GM23338 (cell line): ENCODE data around the gene ITIH3. TPM values are rescaled to one million over a fixed set of nuclear protein-coding genes. Genes with fewer than 3 reads are reported as not detected.

Experiments used
- ATAC-seq: fragments of 200-7000 bp; cut with Tn5 transposase; 3 replicates; pipeline ENCODE4 v1.9.1; 2020
- DNase-seq: peaks from one replicate; pipeline ENCODE4 v3.0.0-alpha.2; 2015; ENCODE audit warnings: low spot score
- H2AFZ ChIP-seq: fragments of 200-600 bp; sonication (generic); 2 replicates; pipeline ENCODE4 v1.8.0; 2016; ENCODE audit warnings: antibody characterized with exemption, mild to moderate bottlenecking, moderate library complexity
- H3F3A ChIP-seq: fragments of 200-600 bp; sonication (generic); replicated peaks from 2 replicates; pipeline ENCODE4 v1.8.0; 2017; ENCODE audit warnings: antibody characterized with exemption, mixed run types, low read depth
- H3K27ac ChIP-seq: fragments of 200-600 bp; sonication (generic); 2 replicates; pipeline ENCODE4 v1.6.1; 2016; ENCODE audit warnings: low read depth
- H3K27me3 ChIP-seq: fragments of 200-600 bp; sonication (generic); 2 replicates; pipeline ENCODE4 v1.8.0; 2016; ENCODE audit warnings: mild to moderate bottlenecking, mixed run types, moderate library complexity; ENCODE audit not compliant: insufficient read depth
- H3K36me3 ChIP-seq: fragments of 200-600 bp; sonication (generic); 2 replicates; pipeline ENCODE4 v1.8.0; 2016; ENCODE audit warnings: mild to moderate bottlenecking; ENCODE audit not compliant: insufficient read depth
- H3K4me1 ChIP-seq: fragments of 200-600 bp; sonication (generic); 2 replicates; pipeline ENCODE4 v1.8.0; 2016; ENCODE audit warnings: mild to moderate bottlenecking, moderate library complexity; ENCODE audit not compliant: insufficient read depth
- H3K4me2 ChIP-seq: fragments of 200-600 bp; sonication (generic); 2 replicates; pipeline ENCODE4 v1.7.1; 2017; ENCODE audit warnings: mixed run types
- H3K4me3 ChIP-seq: fragments of 200-600 bp; sonication (generic); 2 replicates; pipeline ENCODE4 v1.6.1; 2016; ENCODE audit warnings: mixed run types
- H3K79me2 ChIP-seq: fragments of 200-600 bp; sonication (generic); replicated peaks from 2 replicates; pipeline ENCODE4 v1.8.0; 2017; ENCODE audit warnings: mild to moderate bottlenecking; ENCODE audit not compliant: insufficient read depth
- H3K9me2 ChIP-seq: fragments of 200-600 bp; sonication (generic); 2 replicates; pipeline ENCODE4 v1.8.0; 2017; ENCODE audit not compliant: insufficient read depth
- H4K20me1 ChIP-seq: fragments of 200-600 bp; sonication (generic); replicated peaks from 2 replicates; pipeline ENCODE4 v1.8.0; 2017; ENCODE audit warnings: mild to moderate bottlenecking; ENCODE audit not compliant: insufficient read depth
- H3K27ac Mint-ChIP-seq: 2 replicates; pipeline ENCODE4 v1.8.0; 2020; ENCODE audit warnings: inconsistent platforms, mild to moderate bottlenecking, moderate library complexity, mixed read lengths
- H3K27me3 Mint-ChIP-seq: 3 replicates; pipeline ENCODE4 v1.8.0; 2022; ENCODE audit warnings: low read depth, mild to moderate bottlenecking, moderate library complexity, mixed read lengths, inconsistent platforms; ENCODE audit not compliant: insufficient read depth, poor library complexity
- H3K36me3 Mint-ChIP-seq: 3 replicates; pipeline ENCODE4 v1.8.0; 2021; ENCODE audit warnings: low read depth, mild to moderate bottlenecking, inconsistent platforms, moderate library complexity, mixed read lengths
- H3K4me1 Mint-ChIP-seq: 3 replicates; pipeline ENCODE4 v1.8.0; 2020; ENCODE audit warnings: mild to moderate bottlenecking, inconsistent platforms, mixed read lengths
- H3K4me3 Mint-ChIP-seq: 3 replicates; pipeline ENCODE4 v1.8.0; 2021; ENCODE audit warnings: moderate library complexity, mild to moderate bottlenecking, inconsistent platforms, mixed read lengths
- H3K9me3 Mint-ChIP-seq: 3 replicates; pipeline ENCODE4 v1.8.0; 2020; ENCODE audit warnings: moderate library complexity, mild to moderate bottlenecking, inconsistent platforms, mixed read lengths
- EZH2phosphoT487 ChIP-seq: fragments of 200-600 bp; sonication (generic); IDR thresholded peaks from one replicate; pipeline ENCODE4 v1.8.1; 2018; ENCODE audit warnings: antibody characterized with exemption; ENCODE audit not compliant: unreplicated experiment
- JUNB ChIP-seq: IDR thresholded peaks from one replicate; pipeline ENCODE4 v1.6.1; 2016; ENCODE audit warnings: antibody characterized with exemption; ENCODE audit not compliant: unreplicated experiment
- NANOG ChIP-seq: IDR thresholded peaks from 2 replicates; pipeline ENCODE4 v1.6.1; 2016; ENCODE audit warnings: antibody characterized with exemption, borderline replicate concordance
- POLR2AphosphoS5 ChIP-seq: IDR thresholded peaks from 2 replicates; pipeline ENCODE4 v1.6.1; 2016; ENCODE audit warnings: antibody characterized with exemption, low read depth
- STAT1 ChIP-seq: IDR thresholded peaks from one replicate; pipeline ENCODE4 v1.6.1; 2016; ENCODE audit warnings: antibody characterized with exemption; ENCODE audit not compliant: unreplicated experiment
- ZNF114 ChIP-seq: fragments of 250-450 bp; sonication (Bioruptor Pico); IDR thresholded peaks from 2 replicates; pipeline ENCODE4 v1.5.0; 2020; ENCODE audit warnings: mild to moderate bottlenecking, moderate library complexity
- ZNF331 ChIP-seq: fragments of 250-450 bp; sonication (Bioruptor Pico); IDR thresholded peaks from 2 replicates; pipeline ENCODE4 v1.5.0; 2020; ENCODE audit warnings: low read depth, mild to moderate bottlenecking, moderate library complexity
- polyA plus RNA-seq: library from polyadenylated mRNA; unstranded; fragments of >200 nt; fragmentation: Nextera tagmentation; extraction: Ambion mirVana; gene quantifications from 2 replicates; pipeline ENCODE4 v1.2.1, GENCODE V29; 2016
- total RNA-seq: library from RNA; depleted of rRNA; stranded (reverse); fragments of >200 nt; shearing (Covaris generic); gene quantifications from 2 replicates; pipeline ENCODE4 v1.2.3, GENCODE V29; 2014
- TF ChIP-seq, protein P1 (sequence below): fragments of 250-450 bp; sonication (Bioruptor Pico); IDR thresholded peaks from 2 replicates; pipeline ENCODE4 v1.5.0; 2020; ENCODE audit warnings: mild to moderate bottlenecking, moderate library complexity
- TF ChIP-seq, protein P2 (sequence below), 2 experiments: fragments of 200-600 bp in 1 of 2; sonication (generic) in 1 of 2; conservative IDR thresholded peaks; 2 replicates each; pipeline versions ENCODE4 v1.5.1 to v1.6.1; 2016 to 2017; ENCODE audit warnings: antibody characterized with exemption in 2 of 2, low read depth in 2 of 2, mild to moderate bottlenecking in 2 of 2, moderate library complexity in 1 of 2
- TF ChIP-seq, protein P3 (sequence below): IDR thresholded peaks from one replicate; pipeline ENCODE4 v1.6.1; 2018; ENCODE audit warnings: antibody characterized with exemption; ENCODE audit not compliant: unreplicated experiment

Gene ITIH3
- total and polyA plus RNA-seq, 2 experiments from 2014 or later = not detected

DNA sequence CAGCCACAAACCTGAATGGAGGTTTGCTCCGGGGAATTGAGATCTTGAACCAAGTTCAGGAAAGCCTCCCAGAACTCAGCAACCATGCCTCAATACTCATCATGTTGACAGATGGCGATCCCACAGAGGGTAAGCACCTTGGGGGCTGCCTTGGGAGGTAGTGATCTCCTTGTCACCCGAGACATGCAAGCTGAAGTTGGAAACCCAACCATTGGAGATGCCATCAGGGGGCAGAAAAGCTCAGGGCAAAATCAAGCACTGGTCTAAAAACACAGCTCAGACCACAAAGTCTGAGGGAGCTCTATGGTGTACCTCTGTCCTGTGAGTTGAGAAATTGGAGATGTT lies 11.4 kb upstream of the ITIH3 start:
- Histone ChIP-seq H3K36me3 (no peaks in the 10 kb centered on the region), H3K79me2 (no peaks in the 10 kb centered on the region), H2AFZ (no peak overlapping the region), H3K9me2 (peaks cover 6% of the 10 kb centered on the region; the same call in 1 of the 2 replicates), H3K27ac (no peak overlapping the region), H3K4me3 (no peak overlapping the region), H3K4me1 (no peaks in the 10 kb centered on the region), H3K27me3 (no peaks in the 10 kb centered on the region), H3K4me2 (no peak overlapping the region), H4K20me1 (no peaks in the 10 kb centered on the region), H3F3A (no peaks in the 10 kb centered on the region)
- peaks cover 2% of the 10 kb centered on the region; the same call in 1 of the 3 replicates for H3K9me3 Mint-ChIP-seq
- DNase-seq (no peak), ATAC-seq (no peak)
- H3K27ac Mint-ChIP-seq = no peak overlapping the region
- TF ChIP-seq ZNF331 (CRISPR knock-in tag) (no peak), POLR2AphosphoS5 (no peak), JUNB (no peak), NANOG (no peak), EZH2phosphoT487 (no peak)
- no peaks in the 10 kb centered on the region; the same call in 2 of the 3 replicates for H3K36me3 Mint-ChIP-seq
- H3K4me3 Mint-ChIP-seq = no peak overlapping the region
- H3K27me3 Mint-ChIP-seq = peaks cover 18% of the 10 kb centered on the region
- H3K4me1 Mint-ChIP-seq = peaks cover 12% of the 10 kb centered on the region

DNA sequence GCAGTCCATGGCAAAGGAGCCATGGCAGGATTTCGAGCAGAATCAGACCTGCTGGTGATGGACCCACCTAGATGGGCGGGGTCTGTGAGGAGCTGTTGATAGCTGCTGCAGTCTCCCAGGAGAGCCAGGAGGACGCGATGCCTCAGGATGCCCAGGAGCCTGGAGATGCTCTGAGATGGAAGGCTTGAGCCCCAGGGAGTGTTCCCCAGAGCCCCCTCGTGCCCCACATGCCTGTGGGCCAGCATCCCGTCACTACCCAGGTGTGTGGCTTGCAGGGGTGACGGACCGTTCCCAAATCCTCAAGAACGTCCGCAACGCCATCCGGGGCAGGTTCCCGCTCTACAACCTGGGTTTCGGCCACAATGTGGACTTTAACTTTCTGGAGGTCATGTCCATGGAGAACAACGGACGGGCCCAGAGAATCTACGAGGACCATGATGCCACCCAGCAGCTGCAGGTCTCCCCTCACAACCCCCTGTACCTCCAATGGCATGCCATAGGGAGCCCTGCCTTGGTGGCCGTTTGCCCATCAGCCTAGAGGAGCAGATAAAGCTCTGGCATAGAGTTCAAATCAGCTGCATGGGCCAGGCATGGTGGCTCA lies 10.5 kb upstream of the ITIH3 start:
- H2AFZ ChIP-seq = no peak overlapping the region
- ATAC-seq (no peak), DNase-seq (no peak)
- no peak overlapping the region for H3K27ac ChIP-seq
- H3K4me2 ChIP-seq = no peak overlapping the region
- peaks cover 2% of the 10 kb centered on the region; the same call in 1 of the 3 replicates for H3K9me3 Mint-ChIP-seq
- H4K20me1 ChIP-seq = no peaks in the 10 kb centered on the region
- H3K36me3 ChIP-seq = no peaks in the 10 kb centered on the region
- H3K9me2 ChIP-seq = peaks cover 6% of the 10 kb centered on the region; the same call in 1 of the 2 replicates
- no peak overlapping the region for H3K27ac Mint-ChIP-seq
- no peaks in the 10 kb centered on the region for H3F3A ChIP-seq
- H3K4me3 Mint-ChIP-seq = no peak overlapping the region
- H3K79me2 ChIP-seq = no peaks in the 10 kb centered on the region
- H3K4me1 ChIP-seq = no peaks in the 10 kb centered on the region
- H3K27me3 ChIP-seq = no peaks in the 10 kb centered on the region
- no peaks in the 10 kb centered on the region; the same call in 2 of the 3 replicates for H3K36me3 Mint-ChIP-seq
- H3K27me3 Mint-ChIP-seq = peaks cover 19% of the 10 kb centered on the region
- H3K4me3 ChIP-seq = no peak overlapping the region
- peaks cover 12% of the 10 kb centered on the region for H3K4me1 Mint-ChIP-seq
- no peak for TF ChIP-seq NANOG
- TF ChIP-seq POLR2AphosphoS5 = no peak
- no peak for TF ChIP-seq ZNF114
- TF ChIP-seq, protein P1, sequence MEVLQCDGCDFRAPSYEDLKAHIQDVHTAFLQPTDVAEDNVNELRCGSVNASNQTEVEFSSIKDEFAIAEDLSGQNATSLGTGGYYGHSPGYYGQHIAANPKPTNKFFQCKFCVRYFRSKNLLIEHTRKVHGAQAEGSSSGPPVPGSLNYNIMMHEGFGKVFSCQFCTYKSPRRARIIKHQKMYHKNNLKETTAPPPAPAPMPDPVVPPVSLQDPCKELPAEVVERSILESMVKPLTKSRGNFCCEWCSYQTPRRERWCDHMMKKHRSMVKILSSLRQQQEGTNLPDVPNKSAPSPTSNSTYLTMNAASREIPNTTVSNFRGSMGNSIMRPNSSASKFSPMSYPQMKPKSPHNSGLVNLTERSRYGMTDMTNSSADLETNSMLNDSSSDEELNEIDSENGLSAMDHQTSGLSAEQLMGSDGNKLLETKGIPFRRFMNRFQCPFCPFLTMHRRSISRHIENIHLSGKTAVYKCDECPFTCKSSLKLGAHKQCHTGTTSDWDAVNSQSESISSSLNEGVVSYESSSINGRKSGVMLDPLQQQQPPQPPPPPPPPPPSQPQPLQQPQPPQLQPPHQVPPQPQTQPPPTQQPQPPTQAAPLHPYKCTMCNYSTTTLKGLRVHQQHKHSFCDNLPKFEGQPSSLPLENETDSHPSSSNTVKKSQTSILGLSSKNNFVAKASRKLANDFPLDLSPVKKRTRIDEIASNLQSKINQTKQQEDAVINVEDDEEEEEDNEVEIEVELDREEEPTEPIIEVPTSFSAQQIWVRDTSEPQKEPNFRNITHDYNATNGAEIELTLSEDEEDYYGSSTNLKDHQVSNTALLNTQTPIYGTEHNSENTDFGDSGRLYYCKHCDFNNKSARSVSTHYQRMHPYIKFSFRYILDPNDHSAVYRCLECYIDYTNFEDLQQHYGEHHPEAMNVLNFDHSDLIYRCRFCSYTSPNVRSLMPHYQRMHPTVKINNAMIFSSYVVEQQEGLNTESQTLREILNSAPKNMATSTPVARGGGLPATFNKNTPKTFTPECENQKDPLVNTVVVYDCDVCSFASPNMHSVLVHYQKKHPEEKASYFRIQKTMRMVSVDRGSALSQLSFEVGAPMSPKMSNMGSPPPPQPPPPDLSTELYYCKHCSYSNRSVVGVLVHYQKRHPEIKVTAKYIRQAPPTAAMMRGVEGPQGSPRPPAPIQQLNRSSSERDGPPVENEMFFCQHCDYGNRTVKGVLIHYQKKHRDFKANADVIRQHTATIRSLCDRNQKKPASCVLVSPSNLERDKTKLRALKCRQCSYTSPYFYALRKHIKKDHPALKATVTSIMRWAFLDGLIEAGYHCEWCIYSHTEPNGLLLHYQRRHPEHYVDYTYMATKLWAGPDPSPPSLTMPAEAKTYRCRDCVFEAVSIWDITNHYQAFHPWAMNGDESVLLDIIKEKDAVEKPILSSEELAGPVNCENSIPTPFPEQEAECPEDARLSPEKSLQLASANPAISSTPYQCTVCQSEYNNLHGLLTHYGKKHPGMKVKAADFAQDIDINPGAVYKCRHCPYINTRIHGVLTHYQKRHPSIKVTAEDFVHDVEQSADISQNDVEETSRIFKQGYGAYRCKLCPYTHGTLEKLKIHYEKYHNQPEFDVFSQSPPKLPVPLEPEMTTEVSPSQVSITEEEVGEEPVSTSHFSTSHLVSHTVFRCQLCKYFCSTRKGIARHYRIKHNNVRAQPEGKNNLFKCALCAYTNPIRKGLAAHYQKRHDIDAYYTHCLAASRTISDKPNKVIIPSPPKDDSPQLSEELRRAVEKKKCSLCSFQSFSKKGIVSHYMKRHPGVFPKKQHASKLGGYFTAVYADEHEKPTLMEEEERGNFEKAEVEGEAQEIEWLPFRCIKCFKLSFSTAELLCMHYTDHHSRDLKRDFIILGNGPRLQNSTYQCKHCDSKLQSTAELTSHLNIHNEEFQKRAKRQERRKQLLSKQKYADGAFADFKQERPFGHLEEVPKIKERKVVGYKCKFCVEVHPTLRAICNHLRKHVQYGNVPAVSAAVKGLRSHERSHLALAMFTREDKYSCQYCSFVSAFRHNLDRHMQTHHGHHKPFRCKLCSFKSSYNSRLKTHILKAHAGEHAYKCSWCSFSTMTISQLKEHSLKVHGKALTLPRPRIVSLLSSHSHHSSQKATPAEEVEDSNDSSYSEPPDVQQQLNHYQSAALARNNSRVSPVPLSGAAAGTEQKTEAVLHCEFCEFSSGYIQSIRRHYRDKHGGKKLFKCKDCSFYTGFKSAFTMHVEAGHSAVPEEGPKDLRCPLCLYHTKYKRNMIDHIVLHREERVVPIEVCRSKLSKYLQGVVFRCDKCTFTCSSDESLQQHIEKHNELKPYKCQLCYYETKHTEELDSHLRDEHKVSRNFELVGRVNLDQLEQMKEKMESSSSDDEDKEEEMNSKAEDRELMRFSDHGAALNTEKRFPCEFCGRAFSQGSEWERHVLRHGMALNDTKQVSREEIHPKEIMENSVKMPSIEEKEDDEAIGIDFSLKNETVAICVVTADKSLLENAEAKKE (CRISPR knock-in tag) = no peak
- TF ChIP-seq, protein P2, sequence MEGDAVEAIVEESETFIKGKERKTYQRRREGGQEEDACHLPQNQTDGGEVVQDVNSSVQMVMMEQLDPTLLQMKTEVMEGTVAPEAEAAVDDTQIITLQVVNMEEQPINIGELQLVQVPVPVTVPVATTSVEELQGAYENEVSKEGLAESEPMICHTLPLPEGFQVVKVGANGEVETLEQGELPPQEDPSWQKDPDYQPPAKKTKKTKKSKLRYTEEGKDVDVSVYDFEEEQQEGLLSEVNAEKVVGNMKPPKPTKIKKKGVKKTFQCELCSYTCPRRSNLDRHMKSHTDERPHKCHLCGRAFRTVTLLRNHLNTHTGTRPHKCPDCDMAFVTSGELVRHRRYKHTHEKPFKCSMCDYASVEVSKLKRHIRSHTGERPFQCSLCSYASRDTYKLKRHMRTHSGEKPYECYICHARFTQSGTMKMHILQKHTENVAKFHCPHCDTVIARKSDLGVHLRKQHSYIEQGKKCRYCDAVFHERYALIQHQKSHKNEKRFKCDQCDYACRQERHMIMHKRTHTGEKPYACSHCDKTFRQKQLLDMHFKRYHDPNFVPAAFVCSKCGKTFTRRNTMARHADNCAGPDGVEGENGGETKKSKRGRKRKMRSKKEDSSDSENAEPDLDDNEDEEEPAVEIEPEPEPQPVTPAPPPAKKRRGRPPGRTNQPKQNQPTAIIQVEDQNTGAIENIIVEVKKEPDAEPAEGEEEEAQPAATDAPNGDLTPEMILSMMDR (conservative IDR thresholded peaks at IDR 0.05; ENCODE audit: low read depth in 2 of 2) = no peak
- no peak for TF ChIP-seq STAT1
- no peak for TF ChIP-seq ZNF331 (CRISPR knock-in tag)
- TF ChIP-seq, protein P3, sequence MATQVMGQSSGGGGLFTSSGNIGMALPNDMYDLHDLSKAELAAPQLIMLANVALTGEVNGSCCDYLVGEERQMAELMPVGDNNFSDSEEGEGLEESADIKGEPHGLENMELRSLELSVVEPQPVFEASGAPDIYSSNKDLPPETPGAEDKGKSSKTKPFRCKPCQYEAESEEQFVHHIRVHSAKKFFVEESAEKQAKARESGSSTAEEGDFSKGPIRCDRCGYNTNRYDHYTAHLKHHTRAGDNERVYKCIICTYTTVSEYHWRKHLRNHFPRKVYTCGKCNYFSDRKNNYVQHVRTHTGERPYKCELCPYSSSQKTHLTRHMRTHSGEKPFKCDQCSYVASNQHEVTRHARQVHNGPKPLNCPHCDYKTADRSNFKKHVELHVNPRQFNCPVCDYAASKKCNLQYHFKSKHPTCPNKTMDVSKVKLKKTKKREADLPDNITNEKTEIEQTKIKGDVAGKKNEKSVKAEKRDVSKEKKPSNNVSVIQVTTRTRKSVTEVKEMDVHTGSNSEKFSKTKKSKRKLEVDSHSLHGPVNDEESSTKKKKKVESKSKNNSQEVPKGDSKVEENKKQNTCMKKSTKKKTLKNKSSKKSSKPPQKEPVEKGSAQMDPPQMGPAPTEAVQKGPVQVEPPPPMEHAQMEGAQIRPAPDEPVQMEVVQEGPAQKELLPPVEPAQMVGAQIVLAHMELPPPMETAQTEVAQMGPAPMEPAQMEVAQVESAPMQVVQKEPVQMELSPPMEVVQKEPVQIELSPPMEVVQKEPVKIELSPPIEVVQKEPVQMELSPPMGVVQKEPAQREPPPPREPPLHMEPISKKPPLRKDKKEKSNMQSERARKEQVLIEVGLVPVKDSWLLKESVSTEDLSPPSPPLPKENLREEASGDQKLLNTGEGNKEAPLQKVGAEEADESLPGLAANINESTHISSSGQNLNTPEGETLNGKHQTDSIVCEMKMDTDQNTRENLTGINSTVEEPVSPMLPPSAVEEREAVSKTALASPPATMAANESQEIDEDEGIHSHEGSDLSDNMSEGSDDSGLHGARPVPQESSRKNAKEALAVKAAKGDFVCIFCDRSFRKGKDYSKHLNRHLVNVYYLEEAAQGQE = no peak
